HEK293 (cell line): Measurements from ENCODE around the gene EMC9.

ENCODE experiments used
- GLIS2 ChIP-seq: fragments of 450-650 bp; formaldehyde crosslinking; IDR thresholded peaks from 2 replicates; pipeline ENCODE4 v1.5.1; 2016; ENCODE audit warnings: missing biosample characterization, missing genetic modification characterization
- MEIS1 ChIP-seq: sonication (generic); formaldehyde crosslinking; IDR thresholded peaks from 2 replicates; pipeline ENCODE4 v1.8.1; 2022; ENCODE audit warnings: missing genetic modification reagents, mild to moderate bottlenecking, borderline replicate concordance
- SP7 ChIP-seq: fragments of 450-650 bp; formaldehyde crosslinking; IDR thresholded peaks from 2 replicates; pipeline ENCODE4 v1.5.1; 2016; ENCODE audit warnings: missing biosample characterization, missing genetic modification characterization
- ZBTB7A ChIP-seq: fragments of 450-650 bp; formaldehyde crosslinking; IDR thresholded peaks from 2 replicates; pipeline ENCODE4 v1.5.1; 2016; ENCODE audit warnings: low read depth, missing biosample characterization, missing genetic modification characterization
- ZNF2 ChIP-seq: fragments of 450-650 bp; formaldehyde crosslinking; IDR thresholded peaks from 2 replicates; pipeline ENCODE4 v1.5.1; 2016; ENCODE audit warnings: missing biosample characterization, missing genetic modification characterization
- ZNF302 ChIP-seq: fragments of 450-650 bp; formaldehyde crosslinking; IDR thresholded peaks from 2 replicates; pipeline ENCODE4 v1.5.1; 2016; ENCODE audit warnings: missing biosample characterization, missing genetic modification characterization, low read depth
- ZNF350 ChIP-seq: fragments of 450-650 bp; formaldehyde crosslinking; IDR thresholded peaks from 2 replicates; pipeline ENCODE4 v1.5.0; 2017; ENCODE audit warnings: missing biosample characterization, mild to moderate bottlenecking, missing genetic modification characterization
- ZNF561 ChIP-seq: fragments of 450-650 bp; IDR thresholded peaks from 2 replicates; pipeline ENCODE4 v1.5.1; 2018; ENCODE audit warnings: missing biosample characterization, missing genetic modification characterization, borderline replicate concordance
- ZNF621 ChIP-seq: fragments of 450-650 bp; formaldehyde crosslinking; IDR thresholded peaks from 2 replicates; pipeline ENCODE4 v1.5.1; 2017; ENCODE audit warnings: missing biosample characterization, missing genetic modification characterization
- ZNF747 ChIP-seq: fragments of 450-650 bp; formaldehyde crosslinking; IDR thresholded peaks from 2 replicates; pipeline ENCODE4 v1.5.1; 2016; ENCODE audit warnings: missing biosample characterization, missing genetic modification characterization
- TF ChIP-seq, protein P1 (sequence below): fragments of 450-650 bp; formaldehyde crosslinking; IDR thresholded peaks from 2 replicates; pipeline ENCODE4 v1.5.1; 2016; ENCODE audit warnings: missing biosample characterization, missing genetic modification characterization
- TF ChIP-seq, protein P2 (sequence below): fragments of 450-650 bp; formaldehyde crosslinking; IDR thresholded peaks from 2 replicates; pipeline ENCODE4 v1.5.1; 2016; ENCODE audit warnings: missing biosample characterization, missing genetic modification characterization
- TF ChIP-seq, protein P3 (sequence below): fragments of 450-650 bp; formaldehyde crosslinking; optimal IDR thresholded peaks from 2 replicates; pipeline ENCODE3; 2016; ENCODE audit warnings: missing biosample characterization, mild to moderate bottlenecking, missing genetic modification characterization
- TF ChIP-seq, protein P4 (sequence below): fragments of 450-650 bp; formaldehyde crosslinking; IDR thresholded peaks from 2 replicates; pipeline ENCODE4 v1.5.1; 2016; ENCODE audit warnings: missing biosample characterization, missing genetic modification characterization

DNA sequence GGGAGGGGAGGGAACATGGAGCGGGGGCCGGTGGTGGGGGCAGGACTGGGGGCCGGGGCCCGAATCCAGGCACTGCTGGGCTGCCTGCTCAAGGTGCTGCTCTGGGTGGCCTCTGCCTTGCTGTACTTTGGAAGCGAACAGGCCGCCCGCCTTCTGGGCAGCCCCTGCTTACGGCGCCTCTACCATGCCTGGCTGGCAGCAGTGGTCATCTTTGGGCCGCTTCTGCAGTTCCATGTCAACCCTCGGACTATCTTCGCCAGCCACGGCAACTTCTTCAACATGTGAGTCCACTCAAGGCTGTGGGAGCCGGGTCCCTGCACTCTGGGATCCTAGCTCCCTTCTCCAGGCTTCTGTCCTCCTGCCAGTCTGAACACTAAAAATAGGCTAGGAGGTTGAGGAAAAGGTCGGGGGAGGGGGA is 9.8 kb downstream of the EMC9 start:
- TF ChIP-seq SP7 (tag by site-specific recombination), result no peak
- TF ChIP-seq, protein P1, sequence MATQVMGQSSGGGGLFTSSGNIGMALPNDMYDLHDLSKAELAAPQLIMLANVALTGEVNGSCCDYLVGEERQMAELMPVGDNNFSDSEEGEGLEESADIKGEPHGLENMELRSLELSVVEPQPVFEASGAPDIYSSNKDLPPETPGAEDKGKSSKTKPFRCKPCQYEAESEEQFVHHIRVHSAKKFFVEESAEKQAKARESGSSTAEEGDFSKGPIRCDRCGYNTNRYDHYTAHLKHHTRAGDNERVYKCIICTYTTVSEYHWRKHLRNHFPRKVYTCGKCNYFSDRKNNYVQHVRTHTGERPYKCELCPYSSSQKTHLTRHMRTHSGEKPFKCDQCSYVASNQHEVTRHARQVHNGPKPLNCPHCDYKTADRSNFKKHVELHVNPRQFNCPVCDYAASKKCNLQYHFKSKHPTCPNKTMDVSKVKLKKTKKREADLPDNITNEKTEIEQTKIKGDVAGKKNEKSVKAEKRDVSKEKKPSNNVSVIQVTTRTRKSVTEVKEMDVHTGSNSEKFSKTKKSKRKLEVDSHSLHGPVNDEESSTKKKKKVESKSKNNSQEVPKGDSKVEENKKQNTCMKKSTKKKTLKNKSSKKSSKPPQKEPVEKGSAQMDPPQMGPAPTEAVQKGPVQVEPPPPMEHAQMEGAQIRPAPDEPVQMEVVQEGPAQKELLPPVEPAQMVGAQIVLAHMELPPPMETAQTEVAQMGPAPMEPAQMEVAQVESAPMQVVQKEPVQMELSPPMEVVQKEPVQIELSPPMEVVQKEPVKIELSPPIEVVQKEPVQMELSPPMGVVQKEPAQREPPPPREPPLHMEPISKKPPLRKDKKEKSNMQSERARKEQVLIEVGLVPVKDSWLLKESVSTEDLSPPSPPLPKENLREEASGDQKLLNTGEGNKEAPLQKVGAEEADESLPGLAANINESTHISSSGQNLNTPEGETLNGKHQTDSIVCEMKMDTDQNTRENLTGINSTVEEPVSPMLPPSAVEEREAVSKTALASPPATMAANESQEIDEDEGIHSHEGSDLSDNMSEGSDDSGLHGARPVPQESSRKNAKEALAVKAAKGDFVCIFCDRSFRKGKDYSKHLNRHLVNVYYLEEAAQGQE (tag by site-specific recombination), result no peak
- TF ChIP-seq ZNF621 (tag by site-specific recombination), result no peak
- TF ChIP-seq, protein P2, sequence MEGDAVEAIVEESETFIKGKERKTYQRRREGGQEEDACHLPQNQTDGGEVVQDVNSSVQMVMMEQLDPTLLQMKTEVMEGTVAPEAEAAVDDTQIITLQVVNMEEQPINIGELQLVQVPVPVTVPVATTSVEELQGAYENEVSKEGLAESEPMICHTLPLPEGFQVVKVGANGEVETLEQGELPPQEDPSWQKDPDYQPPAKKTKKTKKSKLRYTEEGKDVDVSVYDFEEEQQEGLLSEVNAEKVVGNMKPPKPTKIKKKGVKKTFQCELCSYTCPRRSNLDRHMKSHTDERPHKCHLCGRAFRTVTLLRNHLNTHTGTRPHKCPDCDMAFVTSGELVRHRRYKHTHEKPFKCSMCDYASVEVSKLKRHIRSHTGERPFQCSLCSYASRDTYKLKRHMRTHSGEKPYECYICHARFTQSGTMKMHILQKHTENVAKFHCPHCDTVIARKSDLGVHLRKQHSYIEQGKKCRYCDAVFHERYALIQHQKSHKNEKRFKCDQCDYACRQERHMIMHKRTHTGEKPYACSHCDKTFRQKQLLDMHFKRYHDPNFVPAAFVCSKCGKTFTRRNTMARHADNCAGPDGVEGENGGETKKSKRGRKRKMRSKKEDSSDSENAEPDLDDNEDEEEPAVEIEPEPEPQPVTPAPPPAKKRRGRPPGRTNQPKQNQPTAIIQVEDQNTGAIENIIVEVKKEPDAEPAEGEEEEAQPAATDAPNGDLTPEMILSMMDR (tag by site-specific recombination), result no peak
- no peak for TF ChIP-seq ZNF561 (tag by site-specific recombination)
- no peak for TF ChIP-seq ZBTB7A (tag by site-specific recombination)
- no peak for TF ChIP-seq GLIS2 (tag by site-specific recombination)
- TF ChIP-seq ZNF747 (tag by site-specific recombination), result no peak
- TF ChIP-seq, protein P3, sequence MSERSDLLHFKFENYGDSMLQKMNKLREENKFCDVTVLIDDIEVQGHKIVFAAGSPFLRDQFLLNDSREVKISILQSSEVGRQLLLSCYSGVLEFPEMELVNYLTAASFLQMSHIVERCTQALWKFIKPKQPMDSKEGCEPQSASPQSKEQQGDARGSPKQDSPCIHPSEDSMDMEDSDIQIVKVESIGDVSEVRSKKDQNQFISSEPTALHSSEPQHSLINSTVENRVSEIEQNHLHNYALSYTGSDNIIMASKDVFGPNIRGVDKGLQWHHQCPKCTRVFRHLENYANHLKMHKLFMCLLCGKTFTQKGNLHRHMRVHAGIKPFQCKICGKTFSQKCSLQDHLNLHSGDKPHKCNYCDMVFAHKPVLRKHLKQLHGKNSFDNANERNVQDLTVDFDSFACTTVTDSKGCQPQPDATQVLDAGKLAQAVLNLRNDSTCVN, result no peak
- TF ChIP-seq ZNF302 (tag by site-specific recombination), result no peak
- TF ChIP-seq ZNF2, result no peak
- TF ChIP-seq, protein P4, sequence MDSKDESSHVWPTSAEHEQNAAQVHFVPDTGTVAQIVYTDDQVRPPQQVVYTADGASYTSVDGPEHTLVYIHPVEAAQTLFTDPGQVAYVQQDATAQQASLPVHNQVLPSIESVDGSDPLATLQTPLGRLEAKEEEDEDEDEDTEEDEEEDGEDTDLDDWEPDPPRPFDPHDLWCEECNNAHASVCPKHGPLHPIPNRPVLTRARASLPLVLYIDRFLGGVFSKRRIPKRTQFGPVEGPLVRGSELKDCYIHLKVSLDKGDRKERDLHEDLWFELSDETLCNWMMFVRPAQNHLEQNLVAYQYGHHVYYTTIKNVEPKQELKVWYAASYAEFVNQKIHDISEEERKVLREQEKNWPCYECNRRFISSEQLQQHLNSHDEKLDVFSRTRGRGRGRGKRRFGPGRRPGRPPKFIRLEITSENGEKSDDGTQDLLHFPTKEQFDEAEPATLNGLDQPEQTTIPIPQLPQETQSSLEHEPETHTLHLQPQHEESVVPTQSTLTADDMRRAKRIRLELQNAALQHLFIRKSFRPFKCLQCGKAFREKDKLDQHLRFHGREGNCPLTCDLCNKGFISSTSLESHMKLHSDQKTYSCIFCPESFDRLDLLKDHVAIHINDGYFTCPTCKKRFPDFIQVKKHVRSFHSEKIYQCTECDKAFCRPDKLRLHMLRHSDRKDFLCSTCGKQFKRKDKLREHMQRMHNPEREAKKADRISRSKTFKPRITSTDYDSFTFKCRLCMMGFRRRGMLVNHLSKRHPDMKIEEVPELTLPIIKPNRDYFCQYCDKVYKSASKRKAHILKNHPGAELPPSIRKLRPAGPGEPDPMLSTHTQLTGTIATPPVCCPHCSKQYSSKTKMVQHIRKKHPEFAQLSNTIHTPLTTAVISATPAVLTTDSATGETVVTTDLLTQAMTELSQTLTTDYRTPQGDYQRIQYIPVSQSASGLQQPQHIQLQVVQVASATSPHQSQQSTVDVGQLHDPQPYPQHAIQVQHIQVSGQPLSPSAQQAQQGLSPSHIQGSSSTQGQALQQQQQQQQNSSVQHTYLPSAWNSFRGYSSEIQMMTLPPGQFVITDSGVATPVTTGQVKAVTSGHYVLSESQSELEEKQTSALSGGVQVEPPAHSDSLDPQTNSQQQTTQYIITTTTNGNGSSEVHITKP (tag by site-specific recombination), result no peak
- TF ChIP-seq MEIS1, result no peak
- TF ChIP-seq ZNF350 (tag by site-specific recombination), result no peak
